HL-60 (cell line): ENCODE data around the gene PTPN7.

Source experiments
- POLR2AphosphoS5 ChIP-seq: IDR thresholded peaks from 2 replicates; pipeline ENCODE4 v1.6.1; 2012; ENCODE audit warnings: low read depth
- TF ChIP-seq, protein P1 (sequence below): IDR thresholded peaks from one replicate; pipeline ENCODE4 v1.5.1; 2011; ENCODE audit warnings: low read length, control low read depth, inconsistent platforms; ENCODE audit not compliant: insufficient read depth

DNA sequence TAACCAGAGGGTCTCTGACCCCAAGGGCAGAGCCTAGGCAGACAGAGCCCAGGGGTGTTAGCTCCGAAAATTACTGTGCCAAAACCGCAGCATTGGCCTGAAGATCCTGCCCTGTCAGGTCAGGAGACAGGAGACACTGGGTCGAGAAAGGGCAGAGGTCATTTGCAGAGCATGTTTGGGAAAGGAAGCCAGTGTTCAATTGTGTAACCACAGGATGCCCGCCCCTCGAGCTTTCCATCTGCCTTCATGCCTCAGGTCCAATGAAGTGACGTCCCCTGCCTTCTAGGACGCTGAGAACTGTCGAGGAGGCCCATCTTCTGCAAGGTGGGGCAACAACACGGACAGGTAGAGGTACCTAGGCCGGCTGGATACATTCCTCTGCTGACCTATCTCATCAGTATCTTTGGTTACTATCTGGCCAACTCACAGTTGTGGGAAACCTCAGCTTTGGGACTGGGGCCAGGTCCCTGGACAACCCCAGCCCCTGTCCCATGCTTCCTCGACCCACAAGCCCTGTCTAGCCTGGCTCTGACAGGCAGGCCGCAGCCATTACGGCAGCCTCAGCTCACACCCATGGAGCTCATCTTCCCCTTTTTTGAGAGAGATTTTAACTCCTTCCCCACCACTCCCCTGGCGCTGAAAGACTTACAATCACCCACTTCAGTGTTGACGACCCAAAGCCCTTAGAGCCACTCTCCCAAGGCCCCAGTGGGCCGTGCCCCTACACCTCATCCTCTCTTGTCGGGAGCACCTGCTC lies 17.2 kb downstream of the PTPN7 start:
- TF ChIP-seq, protein P1, sequence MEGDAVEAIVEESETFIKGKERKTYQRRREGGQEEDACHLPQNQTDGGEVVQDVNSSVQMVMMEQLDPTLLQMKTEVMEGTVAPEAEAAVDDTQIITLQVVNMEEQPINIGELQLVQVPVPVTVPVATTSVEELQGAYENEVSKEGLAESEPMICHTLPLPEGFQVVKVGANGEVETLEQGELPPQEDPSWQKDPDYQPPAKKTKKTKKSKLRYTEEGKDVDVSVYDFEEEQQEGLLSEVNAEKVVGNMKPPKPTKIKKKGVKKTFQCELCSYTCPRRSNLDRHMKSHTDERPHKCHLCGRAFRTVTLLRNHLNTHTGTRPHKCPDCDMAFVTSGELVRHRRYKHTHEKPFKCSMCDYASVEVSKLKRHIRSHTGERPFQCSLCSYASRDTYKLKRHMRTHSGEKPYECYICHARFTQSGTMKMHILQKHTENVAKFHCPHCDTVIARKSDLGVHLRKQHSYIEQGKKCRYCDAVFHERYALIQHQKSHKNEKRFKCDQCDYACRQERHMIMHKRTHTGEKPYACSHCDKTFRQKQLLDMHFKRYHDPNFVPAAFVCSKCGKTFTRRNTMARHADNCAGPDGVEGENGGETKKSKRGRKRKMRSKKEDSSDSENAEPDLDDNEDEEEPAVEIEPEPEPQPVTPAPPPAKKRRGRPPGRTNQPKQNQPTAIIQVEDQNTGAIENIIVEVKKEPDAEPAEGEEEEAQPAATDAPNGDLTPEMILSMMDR, result no peak
- TF ChIP-seq POLR2AphosphoS5, result no peak
